ENCODE results near the gene ATXN3.
A peak's percentile ranks its signal among the peaks of the same experiment; 100 is the strongest.

Gene ATXN3

GRCh38 chr14:92040431-92041051 is 65.8 kb downstream of the ATXN3 start:
- no peak for TF ChIP-seq CTCF (conservative IDR thresholded peaks at IDR 0.05; ENCODE audit: low read depth, low read length)
- peak overlapping the region; percentile 90 for H3K4me3 ChIP-seq (ENCODE audit: low read length)

GRCh38 chr14:92039719-92040430 is 66.5 kb downstream of the ATXN3 start, which contains the start of gene TRIP11:
Gene TRIP11, minus strand, starts transcription at chr14:92040059. Its CDS starts 374 bp downstream, at chr14:92039685.
- no peak for TF ChIP-seq CTCF (conservative IDR thresholded peaks at IDR 0.05; ENCODE audit: low read depth, low read length)
- H3K4me3 ChIP-seq (ENCODE audit: low read length) = peak within 1 kb of the TSS; percentile 90
- peak; percentile 81 for DNase-seq (ENCODE audit: low read depth)

More at GRCh38 chr14:92040431-92041051, 65.8 kb downstream of the ATXN3 start:
- DNase-seq (ENCODE audit: low read depth) = peak; percentile 38

GRCh38 chr14:92039063-92039718 is 67.2 kb downstream of the ATXN3 start:
- no peak for TF ChIP-seq CTCF (conservative IDR thresholded peaks at IDR 0.05; ENCODE audit: low read depth, low read length)
- DNase-seq (ENCODE audit: low read depth) = peak; percentile 66
- H3K4me3 ChIP-seq (ENCODE audit: low read length) = peak overlapping the region; percentile 90

GRCh38 chr14:92037989-92038388 is 68.4 kb downstream of the ATXN3 start:
- no peak for TF ChIP-seq CTCF (conservative IDR thresholded peaks at IDR 0.05; ENCODE audit: low read depth, low read length)
- H3K4me3 ChIP-seq (ENCODE audit: low read length) = peak overlapping the region; percentile 90

GRCh38 chr14:92035890-92036289 is 70.5 kb downstream of the ATXN3 start:
- no peak overlapping the region for H3K4me3 ChIP-seq (ENCODE audit: low read length)
- DNase-seq (ENCODE audit: low read depth) = no peak
- no peak for TF ChIP-seq CTCF (conservative IDR thresholded peaks at IDR 0.05; ENCODE audit: low read depth, low read length)

More at GRCh38 chr14:92037989-92038388, 68.4 kb downstream of the ATXN3 start:
- DNase-seq (ENCODE audit: low read depth) = no peak

GRCh38 chr14:92033906-92034687 is 72.3 kb downstream of the ATXN3 start:
- DNase-seq (ENCODE audit: low read depth) = no peak
- no peak overlapping the region for H3K4me3 ChIP-seq (ENCODE audit: low read length)
- TF ChIP-seq CTCF (conservative IDR thresholded peaks at IDR 0.05; ENCODE audit: low read depth, low read length) = no peak

Data from retinal pigment epithelial cell (primary cell).